ENCODE data around the gene MC1R.

DNA sequence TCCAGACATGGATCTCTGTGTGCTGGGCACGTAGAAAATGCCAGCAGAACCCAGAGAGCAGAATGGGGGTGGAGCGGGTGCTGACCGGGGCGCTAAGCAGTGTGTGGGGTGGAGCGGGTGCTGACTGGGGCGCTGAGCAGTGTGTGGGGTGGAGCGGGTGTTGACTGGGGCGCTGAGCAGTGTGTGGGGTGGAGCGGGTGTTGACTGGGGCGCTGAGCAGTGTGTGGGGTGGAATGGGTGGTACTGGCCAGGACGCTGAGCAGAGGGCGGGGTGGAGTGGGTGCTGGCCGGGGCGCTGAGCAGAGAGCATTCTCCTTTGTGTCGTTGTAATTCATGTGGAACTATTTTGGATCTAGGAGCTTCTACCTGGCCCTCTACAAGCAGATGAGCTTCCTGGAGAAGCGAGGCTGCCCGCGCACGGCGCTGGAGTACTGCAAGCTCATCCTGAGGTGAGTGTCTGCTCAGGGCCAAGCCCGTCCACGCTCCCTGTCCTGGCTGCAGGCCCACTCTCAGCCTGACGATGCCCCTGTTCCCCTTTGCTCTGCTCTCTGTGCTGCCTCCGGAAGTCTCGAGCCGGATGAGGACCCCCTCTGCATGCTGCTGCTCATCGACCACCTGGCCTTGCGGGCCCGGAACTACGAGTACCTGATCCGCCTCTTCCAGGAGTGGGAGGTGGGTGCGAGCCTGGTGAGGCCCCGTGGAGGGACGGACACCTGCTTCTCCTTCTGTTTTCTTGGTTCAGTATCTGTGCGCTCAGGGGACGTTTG, 20.3 kb upstream of the MC1R start:
- TF ChIP-seq, protein P1, sequence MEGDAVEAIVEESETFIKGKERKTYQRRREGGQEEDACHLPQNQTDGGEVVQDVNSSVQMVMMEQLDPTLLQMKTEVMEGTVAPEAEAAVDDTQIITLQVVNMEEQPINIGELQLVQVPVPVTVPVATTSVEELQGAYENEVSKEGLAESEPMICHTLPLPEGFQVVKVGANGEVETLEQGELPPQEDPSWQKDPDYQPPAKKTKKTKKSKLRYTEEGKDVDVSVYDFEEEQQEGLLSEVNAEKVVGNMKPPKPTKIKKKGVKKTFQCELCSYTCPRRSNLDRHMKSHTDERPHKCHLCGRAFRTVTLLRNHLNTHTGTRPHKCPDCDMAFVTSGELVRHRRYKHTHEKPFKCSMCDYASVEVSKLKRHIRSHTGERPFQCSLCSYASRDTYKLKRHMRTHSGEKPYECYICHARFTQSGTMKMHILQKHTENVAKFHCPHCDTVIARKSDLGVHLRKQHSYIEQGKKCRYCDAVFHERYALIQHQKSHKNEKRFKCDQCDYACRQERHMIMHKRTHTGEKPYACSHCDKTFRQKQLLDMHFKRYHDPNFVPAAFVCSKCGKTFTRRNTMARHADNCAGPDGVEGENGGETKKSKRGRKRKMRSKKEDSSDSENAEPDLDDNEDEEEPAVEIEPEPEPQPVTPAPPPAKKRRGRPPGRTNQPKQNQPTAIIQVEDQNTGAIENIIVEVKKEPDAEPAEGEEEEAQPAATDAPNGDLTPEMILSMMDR (IDR thresholded peaks at IDR 0.05), result no peak
- no peak for TF ChIP-seq POLR2A (IDR thresholded peaks at IDR 0.05)

Measured in uterus (tissue), 2 donors.